ENCODE data around the gene AK8.
A peak's percentile ranks its signal among the peaks of the same experiment; 100 is the strongest.

The AK8 gene

GRCh38 chr9:132877824-132878694 lies at the start of gene AK8:
Gene AK8 (minus strand): TSS chr9:132878284. CDS start chr9:132878255, 29 bp downstream.
- peak; percentile 58 for DNase-seq (ENCODE audit: low spot score)

GRCh38 chr9:132927704-132928103 lies 49.6 kb upstream of the AK8 start:
- DNase-seq (ENCODE audit: low spot score) = no peak

DNA sequence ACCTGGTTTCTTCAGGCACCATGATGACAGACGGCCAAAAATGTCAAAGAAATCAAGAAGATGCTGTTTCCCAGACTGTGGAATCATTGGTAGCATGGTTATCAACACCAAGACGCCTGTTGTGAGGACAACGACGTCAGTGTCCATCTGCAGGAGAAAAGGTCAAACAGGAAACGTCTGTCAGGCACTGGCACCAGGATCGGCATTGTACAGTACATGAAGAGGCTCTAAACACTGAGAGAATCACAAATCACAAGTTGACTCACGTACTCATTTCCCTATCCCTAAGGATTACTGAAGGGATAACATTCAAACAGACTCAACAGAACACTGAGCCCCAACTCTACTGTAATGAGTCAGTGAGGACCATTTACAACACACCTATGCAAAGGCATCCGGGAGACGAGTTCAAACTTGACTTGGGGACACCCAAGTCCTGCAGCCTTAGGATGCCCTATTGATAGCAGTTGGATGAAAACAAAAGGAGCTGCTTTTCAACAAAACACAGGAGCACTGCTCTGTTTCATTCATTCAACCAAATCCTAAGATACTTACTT lies 45.3 kb upstream of the AK8 start:
- DNase-seq (ENCODE audit: low spot score) = no peak

- DNase-seq (ENCODE audit: low spot score) = no peak
Measured at GRCh38 chr9:132919614-132920268, 41.7 kb upstream of the AK8 start.

DNA sequence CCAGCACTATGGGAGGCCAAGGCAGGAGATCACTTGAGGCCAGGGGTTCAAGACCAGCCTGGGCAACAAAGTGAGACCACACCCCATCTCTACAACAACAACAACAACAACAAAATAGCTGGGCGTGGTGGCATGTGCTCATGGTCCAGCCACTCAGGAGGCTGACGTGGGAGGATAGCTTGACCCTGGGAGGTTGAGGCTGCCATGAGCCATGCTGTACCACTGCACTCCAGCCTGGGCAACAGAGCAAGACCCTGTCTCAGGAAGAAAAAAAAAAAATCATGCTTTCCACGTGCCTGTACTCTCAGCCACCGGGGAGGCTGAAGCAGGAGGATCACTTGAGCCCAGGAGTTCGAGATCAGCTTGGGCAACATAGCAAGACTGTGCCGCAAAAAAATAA lies 36.8 kb upstream of the AK8 start:
- no peak for DNase-seq (ENCODE audit: low spot score)

GRCh38 chr9:132912131-132912530 lies 34.0 kb upstream of the AK8 start:
- DNase-seq (ENCODE audit: low spot score) = no peak

GRCh38 chr9:132910376-132910775 lies 32.3 kb upstream of the AK8 start:
- DNase-seq (ENCODE audit: low spot score) = no peak

- DNase-seq (ENCODE audit: low spot score) = no peak
Measured at GRCh38 chr9:132909311-132909710, 31.2 kb upstream of the AK8 start.

DNA sequence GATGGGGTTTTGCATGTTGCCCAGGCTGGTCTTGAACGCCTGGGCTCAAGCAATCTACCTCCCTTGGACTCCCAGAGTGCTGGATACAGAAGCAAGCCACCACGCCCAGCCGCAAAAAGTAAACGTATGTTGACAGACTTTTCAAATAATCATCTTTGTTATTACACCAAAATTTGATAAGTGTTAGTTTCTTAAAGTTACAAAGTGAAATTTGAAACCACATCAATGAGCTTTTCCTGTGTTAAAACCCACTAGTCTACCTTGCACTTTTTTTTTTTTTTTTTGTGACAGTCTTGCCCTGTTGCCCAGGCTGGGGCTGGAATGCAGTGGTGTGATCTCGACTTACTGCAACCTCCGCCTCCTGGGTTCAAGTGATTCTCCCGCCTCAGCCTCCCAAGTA lies 30.6 kb upstream of the AK8 start:
- DNase-seq (ENCODE audit: low spot score) = peak; percentile 11

GRCh38 chr9:132905726-132906125 lies 27.6 kb upstream of the AK8 start:
- no peak for DNase-seq (ENCODE audit: low spot score)

- no peak for DNase-seq (ENCODE audit: low spot score)
Measured at GRCh38 chr9:132903574-132904492, 25.7 kb upstream of the AK8 start.

- peak; percentile 65 for DNase-seq (ENCODE audit: low spot score)
Measured at GRCh38 chr9:132901858-132902831, 24.1 kb upstream of the AK8 start.

DNA sequence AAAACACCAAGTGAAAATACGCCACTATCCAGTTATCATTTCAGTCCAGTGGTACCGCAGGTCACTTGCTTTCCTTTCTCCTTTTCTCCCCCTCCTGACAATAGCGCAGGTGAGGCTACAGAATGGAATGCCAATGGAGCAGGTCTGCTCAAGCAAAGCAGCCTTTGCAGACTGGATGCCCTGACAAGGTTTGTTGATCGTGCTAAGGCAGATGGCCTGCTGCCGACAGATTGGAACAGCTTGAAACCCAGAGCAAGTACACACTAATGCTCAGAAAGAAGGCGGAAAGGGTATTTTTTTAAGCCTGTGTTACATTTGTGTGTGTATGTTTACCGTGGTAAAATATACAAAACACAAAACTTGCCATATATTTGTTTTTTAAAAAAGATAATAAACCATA lies 20.0 kb upstream of the AK8 start:
- no peak for DNase-seq (ENCODE audit: low spot score)

- no peak for DNase-seq (ENCODE audit: low spot score)
Measured at GRCh38 chr9:132896906-132897305, 18.8 kb upstream of the AK8 start.

DNA sequence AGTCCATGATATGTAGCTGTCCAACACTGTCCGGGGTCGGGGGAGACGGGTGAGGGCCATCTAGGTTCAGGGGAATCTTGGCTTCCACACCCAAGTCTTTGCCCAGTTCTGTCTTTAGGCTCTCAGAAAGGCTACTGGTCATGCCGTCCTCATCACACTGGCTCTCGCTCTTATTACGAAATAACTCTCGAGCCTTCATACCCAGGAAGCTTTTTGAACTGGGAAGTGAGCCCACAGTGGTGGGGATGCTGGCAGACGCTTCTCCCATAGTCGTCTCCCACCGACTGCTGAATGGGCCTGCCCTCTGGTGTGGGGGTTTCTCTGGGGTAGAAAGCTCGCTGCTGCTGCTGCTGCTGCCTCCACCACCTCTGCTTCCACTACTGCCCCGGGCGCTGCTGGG lies 18.2 kb upstream of the AK8 start:
- no peak for DNase-seq (ENCODE audit: low spot score)

- no peak for DNase-seq (ENCODE audit: low spot score)
Measured at GRCh38 chr9:132894862-132895835, 17.1 kb upstream of the AK8 start.

DNA sequence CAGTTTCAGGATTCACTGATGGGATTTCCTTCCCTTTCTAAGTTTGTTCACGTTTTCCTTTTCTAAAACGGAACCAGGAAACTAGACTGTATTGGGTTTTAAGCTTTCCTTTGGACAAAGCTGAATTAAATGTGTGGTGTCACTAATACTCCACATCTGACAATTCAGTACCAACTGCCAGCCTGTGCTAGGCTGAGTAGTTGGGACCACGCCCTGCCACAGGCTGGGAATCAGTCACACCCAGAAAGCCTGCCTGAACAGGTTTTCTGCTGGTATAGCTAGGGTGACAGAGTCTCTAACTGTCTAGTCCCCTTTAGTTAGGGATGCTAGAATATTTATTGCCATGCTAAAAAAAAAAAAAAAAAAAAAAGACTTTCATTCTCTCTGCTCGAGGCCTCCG lies 16.3 kb upstream of the AK8 start:
- DNase-seq (ENCODE audit: low spot score) = no peak

DNA sequence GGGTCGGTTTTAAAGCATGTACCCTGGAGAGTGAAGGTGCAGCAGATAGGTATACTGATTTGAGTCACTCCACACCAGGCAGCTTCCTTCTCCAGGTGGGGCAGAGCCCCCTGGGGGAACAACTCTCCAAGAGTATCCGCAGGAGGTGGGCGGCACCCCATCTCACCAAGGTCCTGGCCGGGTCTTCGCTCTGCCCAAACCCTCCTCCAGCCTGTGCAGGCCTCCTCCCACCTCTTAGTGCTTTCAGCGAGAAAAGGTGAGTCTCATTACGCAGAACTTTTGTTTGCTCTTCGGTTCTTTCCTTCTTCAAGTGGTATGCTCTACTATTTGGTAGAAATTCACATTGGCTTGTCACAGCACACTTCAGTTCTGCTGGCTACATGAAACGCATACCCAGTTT lies 14.3 kb upstream of the AK8 start:
- no peak for DNase-seq (ENCODE audit: low spot score)

- no peak for DNase-seq (ENCODE audit: low spot score)
Measured at GRCh38 chr9:132888151-132888550, 10.1 kb upstream of the AK8 start.

Measured in CD4-positive, alpha-beta T cell treated with Interleukin-6 at 100 ng/mL for 8 hours (primary cell).